GM19043 (cell line): Measurements from ENCODE around the gene CRYBG1.

ENCODE experiments used
- ATAC-seq: cut with Tn5 transposase; IDR thresholded peaks from one replicate; pipeline ENCODE4 v1.9.1; 2021; ENCODE audit warnings: low read depth; ENCODE audit not compliant: unreplicated experiment

CRYBG1 gene

GRCh38 chr6:106619223-106619622, 258.7 kb downstream of the CRYBG1 start:
- ATAC-seq: no peak

- no peak for ATAC-seq
Measured at GRCh38 chr6:106620931-106621672, 260.6 kb downstream of the CRYBG1 start.
